Kidney epithelial cell (primary cell): Measurements from ENCODE around the gene PDLIM7. TPM values are rescaled to one million over a fixed set of nuclear protein-coding genes. Genes with fewer than 3 reads are reported as not detected.
A peak's percentile ranks its signal among the peaks of the same experiment; 100 is the strongest.

Experiments
- DNase-seq: peaks from one replicate; pipeline ENCODE4 v3.0.0-alpha.2; 2010; ENCODE audit warnings: low read depth
- H3K27me3 ChIP-seq: 2 replicates; pipeline ENCODE4 v1.6.0; 2011; ENCODE audit warnings: low read length; ENCODE audit not compliant: control insufficient read depth, insufficient read depth
- H3K36me3 ChIP-seq: 2 replicates; pipeline ENCODE4 v1.5.1; 2011; ENCODE audit warnings: low read length; ENCODE audit not compliant: control insufficient read depth, insufficient read depth
- H3K4me3 ChIP-seq: 2 replicates; pipeline ENCODE4 v1.5.1; 2011; ENCODE audit warnings: low read depth, mild to moderate bottlenecking, control low read depth, low read length
- total RNA-seq: library from RNA; depleted of rRNA; stranded (reverse); fragments of >200 nt; gene quantifications from 2 replicates; pipeline ENCODE4 v1.2.3, GENCODE V29; 2015
- TF ChIP-seq, protein P1 (sequence below): IDR thresholded peaks from 2 replicates; pipeline ENCODE4 v1.5.1; 2011; ENCODE audit warnings: mild to moderate bottlenecking, moderate library complexity, low read length, control low read depth, inconsistent platforms; ENCODE audit not compliant: insufficient read depth, poor library complexity, severe bottlenecking

Gene PDLIM7
- total RNA-seq, 1 donor from 2014 or later, result 467 TPM

DNA sequence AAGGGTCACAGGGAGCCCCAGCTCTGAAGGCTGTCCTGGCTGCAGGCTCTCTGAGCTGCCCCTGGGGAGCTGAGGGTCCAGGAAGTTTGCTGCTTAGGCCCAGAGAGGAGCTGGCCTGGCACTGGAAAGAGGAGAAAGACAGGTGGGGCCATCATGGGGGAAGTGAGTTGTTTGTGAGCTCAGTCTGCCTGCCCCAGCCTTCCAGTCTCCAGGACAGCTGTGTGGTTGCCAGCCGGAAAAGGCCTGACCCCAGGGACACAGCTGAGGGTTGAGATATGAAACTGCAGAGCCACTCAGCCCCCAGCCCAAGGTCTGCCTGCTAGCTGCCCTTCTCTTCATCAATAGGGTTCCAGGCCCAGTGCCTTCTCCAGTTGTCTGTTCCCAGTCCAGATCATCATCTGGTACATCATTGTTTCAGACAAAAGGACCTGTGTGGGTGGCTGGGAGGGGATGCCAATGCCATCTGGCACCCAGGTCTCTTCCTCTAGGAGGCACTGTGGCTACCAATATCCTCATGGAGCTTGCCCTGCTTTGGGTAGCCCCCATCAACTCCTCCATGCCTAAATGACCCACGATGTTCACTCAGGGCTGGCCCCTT lies 23.6 kb upstream of the PDLIM7 start:
- no peak overlapping the region for H3K4me3 ChIP-seq
- TF ChIP-seq, protein P1, sequence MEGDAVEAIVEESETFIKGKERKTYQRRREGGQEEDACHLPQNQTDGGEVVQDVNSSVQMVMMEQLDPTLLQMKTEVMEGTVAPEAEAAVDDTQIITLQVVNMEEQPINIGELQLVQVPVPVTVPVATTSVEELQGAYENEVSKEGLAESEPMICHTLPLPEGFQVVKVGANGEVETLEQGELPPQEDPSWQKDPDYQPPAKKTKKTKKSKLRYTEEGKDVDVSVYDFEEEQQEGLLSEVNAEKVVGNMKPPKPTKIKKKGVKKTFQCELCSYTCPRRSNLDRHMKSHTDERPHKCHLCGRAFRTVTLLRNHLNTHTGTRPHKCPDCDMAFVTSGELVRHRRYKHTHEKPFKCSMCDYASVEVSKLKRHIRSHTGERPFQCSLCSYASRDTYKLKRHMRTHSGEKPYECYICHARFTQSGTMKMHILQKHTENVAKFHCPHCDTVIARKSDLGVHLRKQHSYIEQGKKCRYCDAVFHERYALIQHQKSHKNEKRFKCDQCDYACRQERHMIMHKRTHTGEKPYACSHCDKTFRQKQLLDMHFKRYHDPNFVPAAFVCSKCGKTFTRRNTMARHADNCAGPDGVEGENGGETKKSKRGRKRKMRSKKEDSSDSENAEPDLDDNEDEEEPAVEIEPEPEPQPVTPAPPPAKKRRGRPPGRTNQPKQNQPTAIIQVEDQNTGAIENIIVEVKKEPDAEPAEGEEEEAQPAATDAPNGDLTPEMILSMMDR, result peak; percentile 17
- DNase-seq, result no peak
- no peaks in the 10 kb centered on the region for H3K27me3 ChIP-seq
- peaks cover 4% of the 10 kb centered on the region for H3K36me3 ChIP-seq

DNA sequence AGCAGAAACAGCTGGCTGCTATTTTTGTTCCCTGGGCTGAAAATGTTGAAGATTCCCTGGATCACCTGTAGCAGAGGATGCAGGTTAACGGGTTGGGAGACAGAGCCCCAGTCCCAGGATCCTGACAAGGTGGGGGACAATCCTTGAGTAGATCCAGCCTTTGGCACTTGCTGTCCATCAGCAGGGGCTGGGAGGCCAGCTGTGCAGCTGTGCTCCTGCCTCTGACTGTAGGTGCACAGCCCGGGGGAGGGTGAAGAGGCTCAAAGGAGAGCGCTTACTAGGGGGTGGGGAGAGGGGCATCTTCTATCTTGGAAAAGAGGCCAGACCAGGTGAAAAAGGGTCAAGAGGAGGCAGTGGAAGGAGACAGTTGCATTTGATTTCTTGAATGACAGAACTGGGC lies 22.9 kb upstream of the PDLIM7 start:
- TF ChIP-seq, protein P1, result no peak
- no peak for DNase-seq

DNA sequence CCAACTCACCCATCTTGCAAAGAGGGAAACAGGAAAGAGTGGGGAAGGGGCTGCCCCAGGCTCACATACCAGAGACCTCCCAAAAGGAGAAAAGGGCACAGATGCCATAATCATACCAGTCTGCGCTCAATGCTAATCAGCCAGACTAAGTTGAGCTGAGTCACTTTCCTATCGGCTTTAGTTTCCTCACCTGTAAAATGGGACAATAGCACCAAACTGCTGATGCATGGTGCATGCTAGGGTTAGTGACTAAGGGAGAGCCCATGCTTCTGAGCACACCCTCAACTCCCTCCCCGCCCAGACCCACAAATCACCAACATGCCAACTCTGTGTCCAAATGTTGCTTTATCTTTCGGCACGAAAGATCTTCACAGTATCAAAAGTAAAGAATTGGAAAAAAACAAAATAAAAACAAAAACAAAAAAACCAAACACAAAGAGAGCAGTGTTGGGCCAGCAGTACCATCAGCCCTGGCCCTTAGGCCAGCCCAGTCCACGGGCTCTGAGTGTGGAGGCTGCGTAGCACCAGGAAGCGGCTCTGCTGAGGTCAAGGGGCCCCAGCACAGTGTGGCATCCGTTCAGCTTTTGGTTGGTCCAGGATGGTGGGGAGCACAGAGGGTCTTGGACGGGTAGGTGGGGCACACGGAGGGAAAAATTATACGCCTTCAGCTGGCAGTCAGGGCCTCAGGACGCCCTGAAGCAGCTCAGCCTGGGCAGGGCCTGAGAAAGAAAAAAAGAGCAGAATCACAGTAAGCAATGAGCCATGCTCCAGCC lies 22.2 kb upstream of the PDLIM7 start:
- TF ChIP-seq, protein P1, result no peak
- no peak overlapping the region for H3K4me3 ChIP-seq
- DNase-seq, result no peak
- H3K36me3 ChIP-seq, result peaks cover 3% of the 10 kb centered on the region
- no peaks in the 10 kb centered on the region for H3K27me3 ChIP-seq

More for the DNA sequence above, 22.9 kb upstream of the PDLIM7 start:
- Histone ChIP-seq H3K27me3 (no peaks in the 10 kb centered on the region), H3K4me3 (no peak overlapping the region), H3K36me3 (peaks cover 4% of the 10 kb centered on the region)

DNA sequence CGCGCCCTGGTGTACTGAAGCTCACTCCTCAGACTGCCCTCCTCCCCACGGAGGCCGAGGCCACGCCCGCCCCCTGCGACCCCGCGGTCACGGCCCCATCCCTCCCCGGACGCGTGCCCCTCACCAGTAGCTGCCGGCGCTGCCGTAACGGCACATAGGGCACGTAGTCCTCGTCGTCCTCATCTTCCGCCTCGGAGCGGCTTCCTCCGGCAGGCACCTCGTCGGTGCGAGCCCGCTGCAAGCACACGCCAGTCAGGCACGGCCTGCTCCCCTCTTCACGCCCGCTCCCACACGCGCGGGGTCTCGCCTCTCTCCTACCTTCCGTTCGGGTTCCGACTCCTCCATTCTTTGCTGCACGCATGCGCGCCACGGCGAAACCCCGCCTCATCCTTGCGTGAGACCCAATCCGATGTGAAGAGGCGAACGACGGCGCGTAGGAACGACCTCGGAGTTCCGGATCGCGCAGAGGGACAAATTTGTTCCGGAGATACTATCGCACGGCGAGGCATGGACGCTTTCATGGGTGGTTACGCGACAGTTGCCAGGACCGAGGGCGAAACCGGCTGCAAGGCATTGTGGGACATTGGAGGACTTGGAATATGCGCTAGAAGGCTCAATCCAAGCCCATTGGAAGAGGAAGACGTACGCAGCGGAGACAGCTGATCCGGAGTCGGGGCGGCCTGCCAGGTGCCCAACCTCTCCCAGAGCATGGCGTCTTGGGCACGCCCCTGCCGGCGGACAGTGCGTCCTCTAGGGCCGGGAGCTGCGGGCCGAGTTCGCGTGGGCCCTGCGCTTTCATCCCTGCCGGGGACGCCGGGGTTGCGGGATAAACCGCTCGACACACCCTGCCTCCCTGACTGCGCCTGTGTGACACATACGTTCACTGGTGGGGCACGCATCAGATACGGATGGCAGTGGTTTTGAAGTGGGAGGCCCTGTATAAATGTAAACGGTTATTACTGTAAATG lies 19.5 kb upstream of the PDLIM7 start, which contains the start of gene DDX41:
Gene DDX41 (minus strand): TSS at position 361 of the 968 bp plus-strand sequence. CDS start 16 bp downstream, at position 345.
- DNase-seq, result peak; percentile 92
- TF ChIP-seq, protein P1, result no peak
- H3K4me3 ChIP-seq, result peak within 1 kb of the TSS; percentile 100
- no peaks in the 10 kb centered on the region for H3K27me3 ChIP-seq
- peaks cover 5% of the 10 kb centered on the region for H3K36me3 ChIP-seq

DNA sequence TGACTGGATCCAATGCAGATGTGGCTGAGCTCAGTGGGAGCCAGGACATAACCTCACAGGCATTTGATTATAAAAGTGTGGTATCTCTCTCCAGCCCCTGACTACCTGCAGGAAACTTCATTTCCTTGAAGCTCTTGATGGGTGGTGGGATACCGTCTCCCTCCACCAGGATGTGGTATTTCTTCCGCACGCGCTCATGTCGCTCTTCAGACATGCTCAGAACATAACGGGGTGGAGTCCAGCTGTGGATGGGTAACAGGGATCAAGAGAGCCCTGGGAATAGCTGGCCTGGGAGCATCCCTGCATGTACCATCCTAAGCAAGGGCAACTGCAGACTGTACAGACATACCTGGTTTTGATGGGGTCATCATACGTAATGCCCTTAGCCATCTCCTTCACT lies 18.2 kb upstream of the PDLIM7 start:
- H3K4me3 ChIP-seq, result no peak overlapping the region
- DNase-seq, result no peak
- H3K36me3 ChIP-seq, result peaks cover 5% of the 10 kb centered on the region
- no peaks in the 10 kb centered on the region for H3K27me3 ChIP-seq
- TF ChIP-seq, protein P1, result no peak
